Measurements from ENCODE around the gene RAD51B.

The RAD51B gene

DNA sequence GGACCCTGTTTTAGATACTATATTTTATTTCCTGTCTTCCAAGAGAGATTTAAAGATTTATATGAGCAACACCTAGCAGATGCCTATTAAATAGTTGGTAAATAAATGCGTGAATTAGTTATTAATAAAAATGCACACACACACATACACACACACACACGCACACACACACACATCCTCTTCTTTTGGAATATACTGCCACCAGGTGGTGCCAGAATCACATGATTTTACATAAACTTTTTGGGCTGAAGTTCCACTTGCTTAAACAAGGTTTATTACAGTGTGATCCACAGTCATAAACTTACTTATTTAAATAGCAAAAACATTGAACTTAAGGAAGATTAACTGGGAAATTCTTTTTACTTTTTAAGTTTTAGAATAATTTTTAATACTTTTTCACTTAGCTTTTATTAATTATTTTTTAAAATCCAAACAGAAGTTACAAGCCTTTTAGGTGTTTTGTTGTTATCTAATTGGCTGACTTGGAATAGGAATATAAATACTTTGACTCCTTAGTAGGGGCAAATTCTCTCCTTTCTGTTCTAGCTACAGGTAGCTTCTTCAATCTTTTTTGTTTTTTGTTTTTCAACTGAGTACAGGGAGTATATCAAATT is 17.5 kb downstream of the RAD51B start:
- no peak for DNase-seq

DNA sequence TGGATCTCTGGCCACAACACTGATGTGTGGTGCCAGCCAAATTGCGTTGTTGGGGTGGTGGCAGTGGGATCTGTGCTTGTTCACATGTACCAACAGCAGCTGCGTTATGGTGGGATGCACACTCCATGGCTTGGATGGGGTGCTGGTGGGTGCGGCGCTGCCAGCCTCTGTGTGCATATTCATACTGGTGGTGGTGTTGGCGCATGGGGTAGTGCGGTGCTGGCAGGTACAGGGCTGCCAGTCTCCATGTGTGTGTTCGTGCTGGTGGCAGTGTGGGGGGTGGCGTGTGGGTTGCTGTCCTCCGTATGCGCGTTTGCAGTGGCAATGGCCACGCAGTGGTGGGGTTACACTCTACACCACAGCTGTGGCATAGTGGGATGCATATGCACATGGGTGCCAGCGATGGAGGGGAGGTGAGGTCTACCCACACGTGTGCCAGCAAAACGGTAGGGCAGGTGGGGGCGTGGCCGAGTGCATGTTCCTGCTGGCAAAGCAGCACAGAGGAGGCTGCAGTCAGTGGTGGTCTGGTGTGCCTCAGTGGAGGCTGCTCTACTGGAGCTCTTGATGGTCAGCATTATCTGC is 26.5 kb downstream of the RAD51B start:
- no peak for DNase-seq

DNA sequence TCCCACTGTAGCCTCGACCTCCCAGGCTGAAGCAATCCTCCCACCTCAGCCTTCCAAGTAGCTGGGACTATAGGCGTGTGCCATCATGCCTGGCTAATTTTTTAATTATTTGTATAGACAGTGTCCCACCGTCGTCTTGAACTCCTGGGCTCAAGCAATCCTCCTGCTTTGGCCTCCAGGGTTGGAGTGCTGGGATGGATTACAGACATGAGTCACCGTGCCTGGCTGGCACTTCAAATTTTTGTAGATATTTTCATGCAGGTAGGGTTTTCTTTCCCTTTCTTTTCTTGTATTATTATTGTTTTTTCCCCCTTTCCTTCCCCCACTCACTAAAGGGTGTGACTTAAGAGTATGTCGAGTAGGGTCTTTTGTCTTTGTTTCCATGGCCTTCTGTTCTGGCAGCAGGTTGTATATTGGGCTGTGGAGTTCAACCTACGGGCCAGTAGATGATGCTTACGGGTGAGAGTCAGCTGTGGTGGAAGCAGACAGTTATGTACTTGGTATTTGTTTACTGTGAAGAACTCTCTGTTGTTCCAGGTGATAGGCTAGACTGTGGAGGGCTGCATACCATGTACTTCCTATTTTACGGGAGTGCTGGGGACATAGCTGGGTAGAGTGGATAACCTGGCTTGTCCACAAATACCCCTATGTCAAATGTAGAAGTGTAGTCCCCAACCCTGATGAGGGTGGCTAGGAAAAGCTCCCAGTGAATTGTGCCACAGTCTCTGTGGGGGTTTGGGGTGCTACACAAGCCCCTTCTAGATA is 30.7 kb downstream of the RAD51B start:
- DNase-seq: no peak

DNA sequence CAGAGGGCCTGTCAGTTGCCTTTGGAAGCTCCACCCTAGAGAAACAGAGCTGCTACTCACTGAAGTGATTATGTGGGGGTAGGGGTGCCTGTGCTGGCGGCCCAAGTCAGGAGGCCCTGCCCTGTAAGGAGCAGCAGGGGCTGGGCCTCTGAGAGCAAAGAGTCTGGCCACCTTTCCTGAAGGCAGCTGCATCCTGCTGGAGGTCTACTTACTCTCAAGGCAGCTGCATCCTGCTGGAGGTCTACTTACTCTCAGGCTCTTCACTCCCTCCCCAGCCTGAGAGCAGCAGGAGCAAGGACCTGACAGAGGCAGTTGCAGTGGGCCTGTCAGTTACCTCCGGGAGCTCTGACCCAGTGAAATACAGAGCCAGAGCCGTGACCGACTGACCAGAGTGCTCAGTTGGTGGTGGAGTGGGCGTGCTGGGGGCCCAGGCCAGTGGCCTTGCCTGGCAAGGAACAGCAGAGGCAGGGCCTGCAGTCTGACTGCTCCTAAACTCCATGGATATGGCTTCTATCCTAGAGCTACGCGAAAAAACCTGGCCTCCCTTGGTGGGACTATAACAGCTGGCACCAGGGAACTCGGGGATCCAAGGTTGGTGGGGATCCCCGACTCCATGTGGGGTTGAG is 32.3 kb downstream of the RAD51B start:
- DNase-seq: no peak

DNA sequence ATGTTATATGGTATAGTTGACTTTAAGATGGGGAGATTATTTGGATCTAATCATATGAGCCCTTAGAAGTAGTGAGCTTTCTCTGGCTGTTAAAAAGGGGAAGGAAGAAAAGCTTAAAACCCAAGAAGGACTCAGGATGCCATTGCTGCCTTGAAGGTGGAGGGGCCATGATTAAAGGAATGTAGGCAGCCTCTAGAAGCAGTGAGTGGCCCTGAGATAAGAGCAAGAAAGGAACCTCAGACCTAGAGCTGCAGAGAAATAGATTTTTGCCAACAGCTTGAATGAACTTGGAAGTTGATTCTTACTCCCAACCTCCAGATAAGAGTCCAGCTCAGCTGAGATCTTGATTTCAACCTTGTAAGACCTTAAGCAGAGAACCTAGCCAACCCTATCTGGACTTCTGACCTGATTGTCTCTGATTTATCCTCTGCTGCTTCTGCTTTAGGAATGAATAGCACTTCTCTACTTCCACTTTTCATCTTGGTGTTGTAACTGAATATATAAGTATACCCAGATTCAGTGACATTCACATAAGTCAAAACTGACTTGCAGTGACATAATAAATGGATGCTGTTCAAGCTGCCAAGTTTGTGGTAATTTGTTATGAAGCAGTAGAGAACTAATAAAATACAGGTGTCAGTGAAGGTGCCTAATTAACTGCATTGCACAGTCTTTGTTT is 33.5 kb downstream of the RAD51B start:
- no peak for DNase-seq

DNA sequence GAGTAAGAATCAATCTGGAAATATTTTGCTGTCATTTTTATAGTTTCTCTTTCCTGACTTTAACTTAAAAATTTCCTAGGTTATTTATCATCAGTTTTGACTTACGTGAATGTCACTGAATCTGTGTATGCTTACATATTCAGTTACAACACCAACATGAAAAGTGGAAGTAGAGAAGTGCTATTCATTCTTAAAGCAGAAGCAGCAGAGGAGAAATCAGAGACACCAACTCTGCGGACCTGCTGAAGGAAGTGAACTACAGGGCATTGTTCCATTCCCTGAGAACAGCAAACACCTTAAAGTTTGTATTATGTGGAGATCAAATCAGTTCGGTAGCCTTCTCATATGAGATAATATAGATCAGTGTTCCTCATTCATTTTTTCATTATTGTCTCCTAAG is 34.1 kb downstream of the RAD51B start:
- DNase-seq: no peak

DNA sequence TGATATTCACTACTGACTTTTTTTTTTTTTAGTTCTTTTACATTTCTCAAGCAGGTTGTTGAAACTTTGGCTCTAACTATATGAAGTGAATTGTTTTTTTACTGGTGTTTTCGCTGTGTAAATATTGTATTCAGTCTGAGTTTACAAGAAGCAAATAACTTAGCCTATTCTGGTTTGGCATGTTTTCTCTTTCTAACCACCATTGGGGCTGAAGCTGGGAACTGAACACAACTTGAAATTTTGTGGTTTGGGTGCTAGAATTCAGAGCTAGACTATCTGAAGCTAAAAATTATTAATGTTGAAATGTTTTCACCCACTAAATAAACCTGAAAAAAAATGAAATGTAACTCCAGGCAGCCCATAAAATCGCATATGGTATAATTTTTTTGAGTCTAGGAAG is 37.2 kb downstream of the RAD51B start:
- no peak for DNase-seq

DNA sequence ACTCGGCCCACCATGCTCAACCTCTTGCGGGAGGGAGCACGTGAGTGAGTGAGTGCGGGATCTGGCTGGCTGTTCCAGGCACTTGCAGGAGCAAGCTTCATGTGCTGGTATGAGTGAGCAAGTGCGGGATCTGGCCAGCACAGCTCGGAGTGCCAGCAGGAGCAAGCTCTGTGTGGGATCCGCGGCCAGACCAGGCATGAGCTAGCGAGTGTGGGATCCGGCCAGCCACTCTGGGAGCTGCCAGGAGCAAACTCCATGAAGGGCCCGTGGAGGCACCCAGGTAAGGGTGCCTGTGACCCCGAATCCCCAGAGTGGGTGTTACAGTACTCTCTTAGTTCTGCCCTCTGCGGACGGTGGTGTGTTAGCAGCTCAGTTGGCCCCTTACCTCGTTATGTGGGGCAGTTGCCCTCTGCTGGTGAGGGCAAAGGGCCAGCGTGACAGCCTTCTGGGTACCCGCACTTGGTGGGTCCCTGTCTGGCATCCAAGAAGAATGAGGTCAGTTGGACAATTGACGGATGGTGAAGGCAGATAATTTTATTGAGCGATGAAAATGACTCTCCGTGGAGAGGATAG is 38.3 kb downstream of the RAD51B start:
- no peak for DNase-seq

DNA sequence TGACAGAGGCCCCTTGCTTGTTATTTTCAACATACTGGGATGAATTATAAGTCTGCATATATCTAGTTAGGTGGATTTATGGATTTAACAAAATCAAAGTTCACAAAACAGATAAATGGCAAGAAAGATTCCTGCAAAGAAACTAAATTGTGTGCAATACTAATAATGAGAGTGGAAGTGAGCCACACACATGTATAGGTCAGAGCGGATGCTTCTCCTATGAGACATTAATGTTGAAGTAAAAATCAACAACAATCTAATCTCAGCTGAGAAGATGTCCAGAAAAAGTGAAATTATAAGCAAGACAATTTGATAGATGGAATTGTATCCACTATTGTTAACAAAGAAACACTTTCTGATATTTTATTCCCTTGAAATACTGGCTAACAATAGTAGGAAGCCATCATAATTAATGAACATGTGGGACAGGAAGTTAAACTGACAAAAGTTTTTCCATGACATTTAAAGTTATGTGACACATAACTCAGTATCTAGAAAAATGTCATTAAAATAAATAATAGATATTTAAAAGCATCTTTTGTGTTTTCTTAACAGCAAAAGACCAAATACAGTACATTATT is 39.7 kb downstream of the RAD51B start:
- DNase-seq: no peak

DNA sequence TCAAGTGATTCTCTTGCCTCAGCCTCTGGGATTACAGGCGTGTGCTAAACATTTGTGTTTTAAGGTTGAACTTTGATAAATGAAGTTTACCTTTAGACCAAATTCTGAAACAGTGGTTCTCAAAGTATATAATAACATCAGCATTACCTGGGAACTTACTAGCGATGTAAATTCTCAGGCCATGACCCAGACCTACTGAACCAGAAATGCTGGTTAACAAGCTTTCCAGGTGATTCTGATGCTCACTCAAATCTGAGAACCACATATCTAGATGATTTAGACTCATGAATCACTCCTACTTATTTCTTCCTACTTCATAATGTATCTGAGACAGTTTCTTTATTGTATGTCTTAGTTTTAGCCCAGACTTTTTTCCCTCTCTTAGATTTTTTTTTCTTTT is 43.6 kb downstream of the RAD51B start:
- DNase-seq: no peak

DNA sequence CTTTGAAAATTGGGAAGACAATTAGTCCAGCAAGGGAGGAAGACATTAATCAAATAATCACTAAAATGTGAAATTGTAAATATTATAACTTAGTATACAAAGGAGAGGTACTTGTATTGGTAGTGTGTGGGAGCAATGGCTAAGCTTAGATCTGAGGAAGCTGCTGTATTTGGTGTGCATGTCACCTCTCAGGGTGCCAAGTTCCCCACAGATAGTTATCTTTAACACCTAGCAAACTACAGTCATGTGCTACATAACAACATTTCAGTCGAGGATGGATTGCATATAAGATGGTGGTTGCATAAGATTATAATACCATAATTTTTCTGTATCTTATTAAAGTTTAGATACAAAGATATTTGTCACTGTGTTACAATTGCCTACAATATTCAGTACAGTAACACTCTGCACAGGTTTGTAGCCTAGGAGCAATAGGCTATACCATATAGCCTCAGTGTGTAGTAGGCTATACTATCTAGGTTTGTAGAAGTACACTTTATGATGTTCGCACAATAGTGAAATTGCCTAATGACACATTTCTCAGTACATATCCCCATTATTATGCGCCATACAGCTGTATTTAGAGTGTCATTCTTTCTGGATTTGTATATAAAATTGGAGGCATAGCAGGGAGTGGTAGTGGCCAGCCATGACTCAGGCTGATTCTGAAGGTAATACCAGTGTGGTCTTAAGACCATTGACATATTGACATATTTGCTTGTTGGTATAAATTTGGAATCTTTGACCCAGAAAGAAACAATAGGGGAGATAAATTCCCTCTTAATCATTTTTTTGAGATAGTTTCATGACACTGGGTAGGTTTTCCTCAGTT is 55.8 kb downstream of the RAD51B start:
- no peak for DNase-seq

DNA sequence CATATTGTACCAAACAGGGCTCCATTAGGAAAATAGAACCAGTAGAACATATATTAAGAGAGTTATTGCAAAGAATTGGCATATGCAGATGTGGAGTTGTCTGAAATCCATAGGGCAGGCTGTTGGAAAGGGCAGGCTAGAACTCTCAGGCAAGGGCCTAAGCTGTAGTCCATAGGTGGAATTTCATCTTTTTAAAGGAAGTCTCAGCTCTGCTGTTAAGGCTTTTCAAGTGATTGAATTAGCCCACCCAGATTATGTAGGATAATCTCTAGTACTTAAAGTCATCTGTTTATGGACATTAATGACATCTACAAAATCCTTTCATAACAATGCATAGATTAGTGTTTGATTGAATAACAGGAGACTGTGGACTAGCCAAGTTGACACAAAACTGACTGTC is 59.4 kb downstream of the RAD51B start:
- DNase-seq: no peak

DNA sequence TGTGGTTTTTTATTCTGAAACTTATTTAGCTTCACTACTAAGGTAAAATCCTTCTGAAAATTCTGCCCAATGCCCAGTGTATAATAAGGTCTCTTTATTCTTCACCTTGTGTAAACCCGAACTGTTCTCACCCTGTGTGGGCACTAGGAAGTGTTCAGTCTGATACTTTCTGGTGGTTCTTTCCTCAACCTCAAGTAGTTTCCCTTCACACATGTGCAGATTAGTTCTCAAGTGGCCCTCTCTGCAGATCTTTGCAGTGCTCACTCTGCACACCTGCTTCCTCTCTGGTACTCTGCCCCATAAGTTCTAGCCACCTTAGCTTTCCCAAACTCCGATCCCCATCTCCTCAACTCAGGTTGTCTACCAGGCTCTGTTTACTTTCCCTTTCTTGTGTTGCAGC is 61.6 kb downstream of the RAD51B start:
- no peak for DNase-seq

DNA sequence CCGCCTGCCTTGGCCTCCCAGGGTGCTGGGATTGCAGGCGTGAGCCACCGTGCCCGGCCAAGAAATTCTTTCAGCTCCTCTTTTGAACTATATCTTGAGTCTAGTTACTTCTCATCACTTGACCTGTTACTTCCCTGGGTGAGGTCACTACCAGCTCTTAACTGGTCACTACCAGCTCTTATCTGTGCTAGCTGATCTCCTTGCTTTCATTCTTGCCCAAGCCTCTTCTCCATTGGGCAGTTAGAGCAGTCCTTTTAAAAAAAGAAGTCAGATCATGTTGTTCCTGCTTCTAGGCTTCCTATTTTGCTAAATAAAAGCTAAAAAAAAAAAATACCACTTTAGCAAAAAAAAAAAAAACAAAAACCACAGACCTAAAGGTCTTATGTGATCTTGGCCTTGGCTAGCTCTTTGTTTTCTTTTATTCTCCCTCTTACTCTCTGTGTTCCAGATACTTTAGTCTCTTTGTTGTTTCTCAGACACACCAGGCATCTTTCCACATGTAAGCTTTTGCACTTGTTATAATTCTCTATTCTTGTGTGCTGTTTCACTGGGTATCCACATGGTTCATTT is 63.5 kb downstream of the RAD51B start:
- DNase-seq: no peak

DNA sequence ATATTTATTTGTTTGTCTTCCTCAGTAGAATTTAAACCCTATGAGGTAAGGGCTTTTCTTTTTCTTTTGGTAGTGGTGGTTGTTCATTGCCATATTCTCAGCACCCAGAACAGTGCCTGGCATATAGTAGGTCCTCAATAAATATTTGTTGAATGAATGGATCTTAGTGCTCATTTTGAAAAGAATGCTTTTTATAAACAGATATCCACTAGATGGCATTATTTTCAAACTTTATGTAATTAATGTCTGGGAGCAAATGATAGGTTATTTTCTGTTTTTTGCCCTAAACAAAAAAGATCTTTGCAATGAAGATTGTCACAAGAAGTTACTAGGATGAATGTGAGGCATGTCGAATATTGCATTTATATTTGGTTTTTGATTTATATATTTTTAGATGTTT is 64.1 kb downstream of the RAD51B start:
- no peak for DNase-seq

DNA sequence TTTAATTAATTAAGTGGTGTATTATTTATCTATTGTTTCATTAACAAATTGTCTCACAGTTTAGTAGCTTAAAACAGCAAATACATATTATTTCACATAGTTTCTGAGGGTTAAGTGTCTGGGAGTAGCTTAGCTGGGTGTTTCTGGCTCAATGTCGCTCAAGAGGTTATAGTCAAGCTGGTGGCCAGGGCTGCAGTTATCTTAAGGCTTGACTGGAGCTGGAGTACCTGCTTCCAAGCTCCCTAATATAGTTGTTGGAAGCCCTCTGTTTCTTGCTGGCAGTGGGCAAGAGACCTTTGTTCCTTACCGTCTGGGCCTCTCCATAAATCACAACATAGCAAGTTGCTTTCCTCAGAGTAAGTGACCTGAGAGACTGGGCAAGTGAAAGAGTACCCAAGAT is 66.6 kb downstream of the RAD51B start:
- no peak for DNase-seq

DNA sequence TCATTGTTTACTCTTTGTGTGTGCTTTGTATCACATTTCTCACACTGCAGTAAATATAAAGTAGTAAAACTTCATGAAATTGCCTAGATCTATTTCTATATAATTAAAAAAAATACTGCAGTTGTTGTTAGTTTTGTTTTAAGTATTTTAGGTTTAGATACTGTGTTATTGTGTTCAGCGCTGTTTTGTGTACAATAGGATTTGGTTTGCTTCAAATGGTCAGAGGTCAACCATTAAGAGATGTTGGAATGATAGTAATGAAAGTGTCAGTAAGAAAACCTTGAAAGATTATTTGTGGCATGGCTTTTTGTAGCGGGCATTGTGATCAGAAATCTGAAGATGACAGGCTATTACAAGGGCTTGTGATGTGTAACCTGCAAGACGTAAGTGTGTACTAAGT is 67.9 kb downstream of the RAD51B start:
- DNase-seq: no peak

DNA sequence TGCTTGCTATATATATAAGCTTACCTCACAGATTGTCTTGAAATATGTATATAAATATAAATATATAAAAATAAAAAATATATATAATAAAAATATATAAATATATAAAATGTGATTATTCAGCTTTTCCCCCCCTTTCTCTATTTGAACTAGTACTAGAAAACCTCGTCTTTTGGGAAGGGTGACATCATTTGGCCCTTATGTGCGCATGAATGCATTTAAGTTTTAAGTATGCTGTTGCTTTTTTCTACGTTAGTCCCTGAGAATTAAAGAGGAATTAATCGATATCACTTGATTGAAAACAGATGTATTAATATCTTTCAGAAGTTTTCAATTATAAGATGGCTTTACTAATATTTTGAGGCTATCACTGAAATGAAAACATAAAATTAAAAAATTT is 69.9 kb downstream of the RAD51B start:
- DNase-seq: no peak

DNA sequence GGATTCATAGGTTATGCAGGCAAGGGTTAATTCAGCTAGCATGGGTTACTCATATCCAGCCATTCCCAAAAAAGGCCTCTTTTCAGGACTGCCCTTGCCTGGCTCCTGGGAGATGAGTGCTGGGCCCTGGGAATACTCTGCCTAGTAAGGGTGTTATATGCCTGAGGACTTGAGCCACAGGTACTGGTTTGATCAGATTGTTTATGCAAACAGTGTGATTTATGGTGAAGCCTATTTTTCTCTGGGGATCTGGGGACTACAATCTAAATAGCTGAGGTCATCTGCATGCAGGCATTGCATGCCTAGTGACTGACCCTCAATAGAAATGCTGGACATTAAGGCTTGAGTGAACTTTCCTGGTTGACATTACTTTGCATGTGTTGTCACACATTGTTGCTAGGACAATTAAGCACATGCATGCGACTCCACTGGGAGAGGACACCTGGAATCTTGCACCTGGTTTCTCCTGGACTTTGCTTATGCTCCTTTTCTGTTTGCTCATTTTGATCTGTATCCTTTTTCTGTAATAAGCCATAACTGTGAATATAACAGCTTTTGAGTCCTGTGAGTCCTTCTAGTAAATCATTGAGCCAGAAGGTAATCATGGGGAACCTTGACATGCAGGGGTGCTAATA is 73.0 kb downstream of the RAD51B start:
- no peak for DNase-seq

DNA sequence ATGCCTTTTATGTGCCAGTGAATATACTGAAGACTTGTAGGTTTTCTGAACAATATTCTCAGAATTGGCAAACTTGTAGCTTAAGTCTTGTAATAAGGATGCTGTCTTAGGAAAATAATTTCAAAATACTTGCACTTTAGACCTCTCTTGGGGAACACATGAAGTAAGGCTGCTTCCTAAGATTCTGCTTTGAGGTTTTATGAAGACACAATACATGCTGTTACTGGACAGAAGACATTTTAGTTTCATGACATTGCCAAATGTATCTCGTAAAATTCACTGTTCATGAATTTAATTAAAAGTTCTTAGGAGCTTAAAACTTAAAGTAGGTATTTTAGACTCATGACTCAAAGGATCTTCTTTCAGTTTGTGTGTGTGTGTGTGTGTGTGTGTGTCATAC is 80.7 kb downstream of the RAD51B start:
- no peak for DNase-seq

All from activated CD4-positive, alpha-beta T cell treated with anti-CD3 and anti-CD28 coated beads for 1 hour (primary cell).